Loucy (cell line): Measurements from ENCODE around the gene CRNN.

Experiments
- CTCF ChIP-seq: fragments of 200-600 bp; sonication (generic); conservative IDR thresholded peaks from 2 replicates; pipeline ENCODE4 v1.5.1; 2014; ENCODE audit warnings: mild to moderate bottlenecking, antibody characterized with exemption, low read length
- EZH2phosphoT487 ChIP-seq: fragments of 200-600 bp; IDR thresholded peaks from 2 replicates; pipeline ENCODE4 v1.6.1; 2018; ENCODE audit warnings: antibody characterized with exemption, mild to moderate bottlenecking, moderate library complexity, borderline replicate concordance

- TF ChIP-seq CTCF (no peak), EZH2phosphoT487 (no peak)
Measured at GRCh38 chr1:152441756-152442155, 27.7 kb upstream of the CRNN start.
